ENCODE data around the gene SMOC2. TPM values are rescaled to one million over a fixed set of nuclear protein-coding genes. Genes with fewer than 3 reads are reported as not detected.

Gene SMOC2
- total RNA-seq, 1 experiment from 2014 or later: 2.1 TPM

DNA sequence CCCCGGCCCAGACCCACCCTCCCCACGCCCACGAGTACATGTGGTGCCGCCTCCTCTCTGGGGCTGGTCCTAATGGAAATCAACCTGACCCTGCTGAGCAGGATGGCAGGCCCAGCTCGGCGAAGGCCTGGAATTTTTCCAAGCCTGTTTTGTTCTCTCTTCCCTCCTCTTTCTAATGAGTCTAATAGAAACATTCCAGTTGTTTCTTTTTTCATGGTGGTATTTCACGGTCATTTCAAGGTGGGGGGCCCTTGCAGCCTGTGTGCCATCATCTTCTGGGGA, 16.6 kb downstream of the SMOC2 start:
- Histone ChIP-seq H4K5ac (ENCODE audit: insufficient read length, low read depth, low read length) (no peak overlapping the region), H3K79me1 (ENCODE audit: insufficient read depth, low read depth, low read length, poor library complexity, severe bottlenecking) (no peaks in the 10 kb centered on the region), H2AFZ (ENCODE audit: low read length) (no peak overlapping the region), H2BK12ac (ENCODE audit: insufficient read length, low read depth, low read length) (no peak overlapping the region), H3K14ac (ENCODE audit: insufficient read depth, low read length) (no peak overlapping the region), H3K79me2 (ENCODE audit: insufficient read depth, low read length) (no peaks in the 10 kb centered on the region), H2BK15ac (ENCODE audit: low read depth, low read length) (no peak overlapping the region), H3K56ac (ENCODE audit: insufficient read length, low read depth, low read length) (no peak overlapping the region), H4K8ac (replicated peaks; ENCODE audit: insufficient read length, low read depth, low read length) (no peak overlapping the region), H3K4ac (ENCODE audit: low read depth, low read length) (no peak overlapping the region), H4K20me1 (ENCODE audit: control insufficient read depth, insufficient read depth, insufficient read length) (no peaks in the 10 kb centered on the region), H2BK120ac (ENCODE audit: low read depth, low read length, poor library complexity, severe bottlenecking) (no peak overlapping the region), H3K23ac (ENCODE audit: insufficient read length, low read depth, low read length) (no peak overlapping the region), H4K91ac (ENCODE audit: insufficient read length, low read depth, low read length) (no peak overlapping the region), H2BK20ac (ENCODE audit: low read depth, low read length, poor library complexity, severe bottlenecking) (no peak overlapping the region), H3K4me2 (ENCODE audit: insufficient read depth, insufficient read length, low read length) (no peak overlapping the region), H3T11ph (ENCODE audit: low read length) (no peak overlapping the region), H3K9ac (ENCODE audit: extremely low read depth, insufficient read length, low read length) (no peak overlapping the region), H3K27ac (ENCODE audit: insufficient read length, low read depth, low read length) (no peak overlapping the region), H3K27me3 (ENCODE audit: insufficient read depth, low read length) (no peaks in the 10 kb centered on the region), H3K4me1 (ENCODE audit: insufficient read depth, low read length) (no peaks in the 10 kb centered on the region), H3K9me3 (ENCODE audit: control insufficient read depth, low read depth, low read length) (no peaks in the 10 kb centered on the region), H2BK5ac (ENCODE audit: insufficient read length, low read length) (no peak overlapping the region), H3K18ac (ENCODE audit: insufficient read length, low read depth, low read length) (no peak overlapping the region), H2AK5ac (ENCODE audit: insufficient read length, low read length) (no peak overlapping the region), H3K23me2 (ENCODE audit: insufficient read length, low read depth, low read length, poor library complexity, severe bottlenecking) (no peaks in the 10 kb centered on the region)
- Mint-ChIP-seq H3K27me3 (ENCODE audit: low read depth) (peaks cover 2% of the 10 kb centered on the region; the same call in 1 of the 2 replicates), H3K4me1 (peaks cover 3 to 16% of the 10 kb centered on the region in 2 experiments; a peak in 2 of 4 replicates), H3K4me3 (no peak overlapping the region; a peak in 1 of 5 replicates), H3K27ac (peak overlapping the region in 1 of 3 experiments; percentile 17; a peak in 2 of 7 replicates), H3K36me3 (ENCODE audit: insufficient read depth in 1 of 3, low read depth in 3 of 3) (no peaks in the 10 kb centered on the region), H3K9me3 (no peaks in the 10 kb centered on the region)
- no peak for DNase-seq
- WGBS (ENCODE audit: extremely low coverage, insufficient read length, low lambda C conversion rate): no CpG with 5 or more reads among the region's 7 CpGs
- TF ChIP-seq, protein P1, sequence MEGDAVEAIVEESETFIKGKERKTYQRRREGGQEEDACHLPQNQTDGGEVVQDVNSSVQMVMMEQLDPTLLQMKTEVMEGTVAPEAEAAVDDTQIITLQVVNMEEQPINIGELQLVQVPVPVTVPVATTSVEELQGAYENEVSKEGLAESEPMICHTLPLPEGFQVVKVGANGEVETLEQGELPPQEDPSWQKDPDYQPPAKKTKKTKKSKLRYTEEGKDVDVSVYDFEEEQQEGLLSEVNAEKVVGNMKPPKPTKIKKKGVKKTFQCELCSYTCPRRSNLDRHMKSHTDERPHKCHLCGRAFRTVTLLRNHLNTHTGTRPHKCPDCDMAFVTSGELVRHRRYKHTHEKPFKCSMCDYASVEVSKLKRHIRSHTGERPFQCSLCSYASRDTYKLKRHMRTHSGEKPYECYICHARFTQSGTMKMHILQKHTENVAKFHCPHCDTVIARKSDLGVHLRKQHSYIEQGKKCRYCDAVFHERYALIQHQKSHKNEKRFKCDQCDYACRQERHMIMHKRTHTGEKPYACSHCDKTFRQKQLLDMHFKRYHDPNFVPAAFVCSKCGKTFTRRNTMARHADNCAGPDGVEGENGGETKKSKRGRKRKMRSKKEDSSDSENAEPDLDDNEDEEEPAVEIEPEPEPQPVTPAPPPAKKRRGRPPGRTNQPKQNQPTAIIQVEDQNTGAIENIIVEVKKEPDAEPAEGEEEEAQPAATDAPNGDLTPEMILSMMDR (conservative IDR thresholded peaks at IDR 0.05): no peak
